NCI-H2081 treated with DMSO at 0.1 percent for 48 hours (cell line): ENCODE data around the gene HCRT.
A peak's percentile ranks its signal among the peaks of the same experiment; 100 is the strongest.
"Not testable (repeated sequence)": the region's sequence is repeated elsewhere in the genome, so short reads cannot be mapped to it uniquely, and the experiment has no call there.

Experiments
- DNase-seq: peaks from one replicate; lab custom pipeline; 2025; lab: John Stamatoyannopoulos, UW

Gene HCRT

DNA sequence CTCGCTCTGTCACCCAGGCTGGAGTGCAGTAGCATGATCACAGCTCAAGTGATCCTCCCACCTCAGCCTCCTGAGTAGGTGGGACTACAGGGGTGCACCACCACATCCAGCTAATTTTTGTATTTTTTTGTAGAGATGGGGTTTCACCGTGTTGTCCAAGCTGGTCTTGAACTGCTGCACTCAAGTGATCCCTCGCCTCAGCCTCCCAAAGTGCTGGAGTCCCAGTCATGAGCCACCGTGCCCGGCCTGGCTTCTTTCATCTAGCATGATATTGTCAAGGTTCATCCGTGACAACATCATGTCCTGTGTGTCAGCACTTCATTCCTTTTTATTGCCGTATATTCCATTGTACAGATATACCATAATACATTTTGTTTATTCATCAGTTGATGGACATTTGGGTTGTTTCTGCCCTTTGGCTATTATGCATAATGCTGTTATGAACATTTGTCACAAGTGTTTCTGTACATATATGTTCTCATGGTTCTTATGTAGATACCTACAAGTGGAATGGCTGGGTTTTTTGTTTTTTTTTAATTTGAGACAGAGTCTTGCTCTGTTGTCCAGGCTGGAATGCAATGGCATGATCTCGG lies 12.4 kb upstream of the HCRT start:
- DNase-seq = no peak

DNA sequence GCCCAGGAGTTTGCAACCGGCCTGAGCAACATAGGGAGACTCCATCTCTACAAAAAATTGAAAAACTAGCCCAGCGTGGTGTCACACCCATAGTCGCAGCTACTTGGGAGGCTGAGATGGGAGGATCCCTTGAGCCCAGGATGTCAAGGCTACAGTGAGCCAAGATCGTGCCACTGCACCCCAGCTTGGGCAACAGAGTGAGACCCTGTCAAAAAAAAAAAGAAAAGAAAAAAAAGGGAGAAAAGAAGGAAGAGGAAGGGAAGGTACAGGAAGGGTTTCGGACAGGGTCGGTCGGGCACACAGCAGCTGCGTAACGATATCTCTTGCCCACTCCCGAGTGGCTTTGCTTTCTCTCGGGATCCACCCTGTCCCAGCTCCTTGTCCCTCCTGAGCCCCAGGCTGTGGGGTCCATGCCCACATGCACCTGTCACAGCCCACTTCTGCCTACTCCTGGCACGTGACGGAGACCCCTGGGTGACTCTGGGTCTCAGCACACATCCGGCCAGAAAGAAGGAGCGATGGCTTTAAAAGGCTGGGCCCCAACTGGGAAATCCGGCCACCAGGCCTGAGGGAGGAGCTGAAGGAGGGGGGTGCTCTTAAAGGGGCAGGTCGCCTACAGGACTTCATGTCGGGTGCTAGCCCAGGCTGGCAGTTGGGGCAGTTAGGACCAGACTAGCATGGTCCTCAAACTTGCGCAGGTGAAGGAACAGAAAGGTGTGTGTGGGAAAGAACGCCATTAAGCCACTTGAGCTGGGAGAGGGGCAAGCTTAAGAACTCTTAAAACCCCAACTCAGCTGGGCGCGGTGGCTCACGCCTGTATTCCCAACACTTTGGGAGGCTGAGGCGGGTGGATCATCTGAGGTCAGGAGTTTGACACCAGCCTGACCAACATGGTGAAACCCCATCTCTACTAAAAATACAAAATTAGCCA lies 9.0 kb upstream of the HCRT start, which contains the start of gene GHDC:
TSS of gene GHDC (minus strand) at position 526 of the 931 bp plus-strand sequence. CDS start 913 bp downstream, outside the sequence.
- DNase-seq = peak; percentile 19

DNA sequence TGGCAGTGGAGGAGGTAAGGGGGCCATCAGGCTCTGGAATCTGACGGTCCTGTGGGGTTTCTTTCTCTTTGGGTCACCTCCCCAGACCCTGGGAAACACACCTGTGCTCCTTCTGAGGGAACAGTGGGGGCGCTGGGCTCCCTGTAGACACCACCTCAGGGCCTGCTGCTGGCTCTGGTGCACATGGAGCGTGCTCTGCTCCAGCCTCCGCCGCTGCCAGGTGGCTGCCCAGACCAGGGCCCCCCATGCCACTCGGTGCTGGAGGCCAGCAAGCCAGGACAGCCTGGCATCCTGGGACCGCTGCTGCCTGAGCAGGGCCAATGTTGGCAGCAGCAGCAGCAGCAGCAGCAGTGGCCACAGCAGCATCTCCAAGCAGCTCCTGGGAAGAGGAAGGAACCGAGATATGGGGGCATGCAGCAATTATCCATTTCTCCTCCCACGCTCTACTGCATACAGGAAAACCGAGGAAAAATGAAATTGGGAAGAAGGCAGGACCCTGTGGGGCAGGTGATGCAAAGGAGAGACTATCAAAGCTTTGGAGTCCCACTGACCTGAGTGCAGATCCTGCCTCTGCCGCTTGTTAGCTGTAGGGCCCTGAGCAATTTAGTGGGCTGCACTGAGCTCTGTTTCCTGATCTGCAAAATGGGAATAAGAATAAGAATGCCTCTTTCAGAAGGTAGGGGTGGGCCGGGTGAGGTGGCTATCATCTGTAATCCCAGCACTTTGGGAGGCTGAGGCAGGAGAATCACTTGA lies 8.1 kb upstream of the HCRT start:
- DNase-seq = no peak

DNA sequence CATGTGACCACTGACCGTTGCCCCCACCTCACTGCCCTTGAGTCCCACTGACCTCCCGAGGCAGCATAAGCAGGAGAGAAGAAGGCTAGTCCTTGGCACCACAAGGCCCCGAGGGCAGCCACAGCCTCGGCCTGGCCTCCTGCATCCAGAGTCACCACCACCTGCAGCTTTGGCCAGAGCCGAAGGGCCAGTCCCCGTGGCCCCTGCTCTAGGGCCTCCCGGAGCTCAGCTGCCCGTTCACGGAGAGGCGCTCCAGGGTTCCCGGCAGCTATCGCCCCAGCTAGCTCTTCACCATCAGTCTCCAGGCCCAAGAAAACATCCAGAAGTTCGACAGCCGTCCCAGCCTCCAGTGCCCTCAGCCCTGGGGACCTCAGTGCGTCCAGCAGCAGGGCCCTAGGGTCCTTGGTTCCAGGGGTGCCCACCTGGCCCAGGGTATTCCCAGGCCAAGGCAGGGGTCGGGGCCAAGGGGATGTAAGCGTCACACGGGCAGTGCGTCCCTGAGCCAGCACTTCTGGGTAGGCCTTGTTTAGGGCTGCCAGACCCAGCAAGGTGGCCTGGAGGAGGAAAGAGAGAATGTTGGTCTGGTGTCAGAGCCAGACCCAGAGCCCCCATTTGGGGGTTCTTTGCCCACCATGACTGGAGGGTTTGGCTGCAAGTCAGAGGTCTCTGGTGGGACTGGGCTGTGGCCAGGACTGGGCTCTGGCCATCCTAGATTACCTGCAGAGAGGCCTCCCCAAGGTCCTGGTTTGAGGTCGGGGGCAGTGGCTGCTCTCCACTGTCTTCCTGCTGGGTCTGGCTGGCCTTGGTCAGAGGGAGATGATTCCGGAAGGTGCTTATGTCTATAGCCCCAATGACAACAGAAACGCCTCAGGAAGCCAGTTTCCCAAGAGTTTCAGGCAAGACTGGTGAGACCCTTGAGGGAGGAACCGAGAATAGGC lies 7.2 kb upstream of the HCRT start:
- DNase-seq = no peak

DNA sequence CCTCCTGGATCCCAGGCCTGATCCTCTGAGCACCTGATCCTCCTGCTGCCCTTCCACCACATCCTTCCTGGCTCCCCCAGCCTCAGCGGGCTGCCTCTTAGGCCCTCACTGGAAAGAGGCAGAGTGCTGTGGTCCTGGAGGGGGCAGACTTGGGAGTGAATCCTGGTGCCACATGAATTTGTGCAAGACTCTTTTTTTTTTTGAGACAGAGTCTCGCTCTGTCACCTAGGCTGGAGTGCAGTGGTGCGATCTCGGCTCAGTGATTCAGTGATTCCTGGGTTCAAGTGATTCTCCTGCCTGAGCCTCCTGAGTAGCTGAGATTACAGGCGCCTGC lies 6.0 kb upstream of the HCRT start:
- DNase-seq = no peak

DNA sequence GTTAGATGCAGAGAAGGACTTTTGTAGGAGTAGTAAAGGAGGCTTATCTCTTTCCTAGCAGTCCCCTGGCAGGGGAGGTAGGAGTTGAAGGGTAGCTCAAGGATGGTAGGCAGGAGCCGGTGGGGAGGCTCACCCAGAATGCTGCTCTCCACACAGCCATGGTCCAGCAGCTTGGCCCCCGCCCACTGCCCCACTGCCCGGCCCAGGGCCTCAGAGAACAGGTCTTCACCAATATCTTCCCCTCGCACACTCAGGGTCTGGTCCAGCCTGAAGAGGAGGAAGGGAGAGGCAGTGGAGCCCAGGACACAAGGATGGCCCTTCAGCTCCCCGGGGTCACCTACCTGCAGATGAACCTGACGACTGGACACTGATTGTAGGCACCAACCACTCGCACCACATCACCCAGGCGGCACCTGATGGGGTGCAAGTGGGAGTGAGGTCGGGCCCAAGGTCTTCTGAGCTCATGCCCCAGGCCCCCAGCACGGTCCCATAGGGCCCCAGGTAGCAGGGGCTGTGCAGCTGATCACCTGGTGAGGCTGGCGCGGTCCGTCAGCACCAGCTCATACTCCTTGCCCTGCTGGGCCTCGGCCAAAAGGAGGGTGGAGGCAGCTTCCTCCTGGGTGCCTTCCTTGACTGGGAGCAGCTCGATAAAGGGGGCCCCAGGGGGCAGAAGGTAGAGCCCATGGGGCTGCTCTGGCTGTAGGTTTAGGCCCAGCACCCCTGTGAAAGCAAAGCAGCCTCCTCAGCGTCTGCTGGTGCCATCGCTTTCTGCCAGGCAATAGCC lies 5.4 kb upstream of the HCRT start:
- DNase-seq = no peak

DNA sequence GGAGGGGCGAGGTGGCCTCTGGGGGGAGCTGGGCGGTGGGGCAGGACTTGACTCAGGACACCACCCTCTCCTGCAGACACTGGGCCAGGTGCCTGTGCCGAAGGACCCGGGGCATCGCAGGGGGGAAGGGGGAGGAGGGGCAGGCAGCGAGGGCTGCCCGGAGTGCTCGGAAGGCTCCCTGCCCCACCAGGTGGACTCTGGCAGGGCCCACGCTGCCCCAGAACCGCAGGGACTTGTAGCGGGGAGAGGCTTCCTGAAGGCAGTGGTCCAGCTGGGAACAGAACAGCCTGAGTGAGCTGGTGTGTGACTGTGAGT lies 4.4 kb upstream of the HCRT start:
- DNase-seq = no peak

DNA sequence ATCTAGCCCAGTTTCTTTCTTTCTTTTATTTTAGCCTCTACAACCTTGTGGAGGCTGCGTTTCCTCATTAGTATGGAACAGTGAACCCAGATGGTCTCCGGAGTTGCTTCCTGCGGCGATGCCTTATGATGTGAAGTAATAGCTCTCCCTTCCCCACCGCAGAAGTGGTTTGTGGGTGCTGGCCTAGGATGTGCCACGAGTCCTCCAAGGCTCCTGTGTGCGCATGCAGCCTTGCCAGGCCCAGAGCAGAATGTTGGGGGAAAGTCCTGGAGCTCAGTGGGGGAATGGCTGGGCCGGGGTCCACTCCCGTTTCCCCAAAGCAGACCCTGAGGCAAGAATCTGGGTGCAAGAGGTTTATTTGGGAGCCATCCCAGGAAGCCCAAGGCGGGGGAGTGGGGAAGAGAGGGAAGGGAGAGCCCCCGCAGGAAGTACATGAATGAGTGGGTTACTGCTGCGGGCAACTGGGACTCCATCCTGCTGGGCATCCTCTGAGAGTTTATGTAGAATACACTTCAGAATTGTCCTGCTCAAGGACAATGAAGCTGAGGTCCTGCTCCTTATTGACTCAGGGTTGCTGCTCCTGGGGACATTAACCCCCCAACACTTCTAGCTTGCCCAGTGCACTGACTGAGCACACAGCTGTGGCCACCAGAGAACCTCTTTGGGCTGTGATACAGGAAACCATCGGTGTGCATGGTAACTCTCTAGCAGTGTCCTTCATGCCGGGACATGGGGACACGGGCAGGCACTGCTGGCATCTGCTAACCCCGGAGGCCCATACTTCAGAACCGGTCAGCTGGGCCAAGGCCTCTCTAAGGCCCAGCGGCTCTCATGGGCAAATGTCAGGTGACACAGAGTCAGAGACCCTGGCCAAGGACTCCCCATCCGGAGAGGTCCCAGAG lies 3.7 kb upstream of the HCRT start:
- DNase-seq = no peak

DNA sequence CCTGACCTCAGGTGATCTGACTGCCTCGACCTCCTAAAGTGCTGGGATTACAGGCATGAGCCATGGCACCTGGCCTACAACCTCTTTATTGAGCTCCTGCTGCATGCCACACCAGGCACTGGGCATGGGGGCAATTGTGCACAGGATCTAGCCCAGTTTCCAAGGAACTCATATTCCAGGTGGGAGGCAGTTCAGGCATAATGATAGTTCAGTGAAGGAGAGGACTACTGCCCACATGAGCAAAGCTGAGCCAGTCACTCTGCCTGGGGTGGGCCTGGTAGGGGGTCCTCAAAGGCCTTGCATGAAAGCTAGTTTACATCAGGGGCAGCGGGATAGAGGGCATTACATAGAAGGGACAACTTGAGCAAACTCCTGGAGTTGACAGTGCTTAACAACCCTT lies 2.6 kb upstream of the HCRT start:
- no peak for DNase-seq

DNA sequence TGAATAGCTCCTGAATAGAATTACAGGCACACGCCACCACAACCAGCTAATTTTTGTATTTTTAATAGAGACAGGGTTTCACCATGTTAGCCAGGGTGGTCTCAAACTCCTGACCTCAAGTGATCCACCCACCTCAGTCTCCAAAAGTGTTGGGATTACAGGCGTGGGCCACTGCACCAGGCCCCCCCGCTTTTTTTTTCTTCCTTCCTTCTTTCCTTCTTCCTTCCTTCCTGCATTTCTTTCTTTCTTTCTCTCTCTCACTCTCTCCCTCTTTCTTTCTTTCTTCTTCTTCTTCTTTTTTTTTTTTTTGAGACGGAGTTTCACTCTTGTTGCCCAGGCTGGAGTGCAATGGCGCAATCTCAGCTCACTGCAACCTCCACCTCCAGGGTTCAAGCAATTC lies 939 bp upstream of the HCRT start:
- not testable (repeated sequence) for DNase-seq

DNA sequence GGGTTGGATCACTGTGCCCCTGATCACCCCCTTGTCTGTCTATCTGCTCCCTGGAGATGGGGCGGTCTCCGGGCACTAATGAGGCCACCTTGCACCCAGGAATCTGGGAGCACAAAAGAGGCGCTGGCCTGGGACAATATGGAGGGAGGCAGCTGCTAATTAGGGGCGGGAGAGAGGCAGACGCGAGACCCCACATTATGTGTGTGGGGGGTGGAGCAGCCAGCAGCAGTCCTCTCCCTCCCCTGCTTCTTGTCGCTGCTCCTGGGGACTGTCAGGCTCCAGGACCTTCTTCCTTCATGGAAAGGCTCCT lies 324 bp upstream of the HCRT start:
- DNase-seq = no peak

DNA sequence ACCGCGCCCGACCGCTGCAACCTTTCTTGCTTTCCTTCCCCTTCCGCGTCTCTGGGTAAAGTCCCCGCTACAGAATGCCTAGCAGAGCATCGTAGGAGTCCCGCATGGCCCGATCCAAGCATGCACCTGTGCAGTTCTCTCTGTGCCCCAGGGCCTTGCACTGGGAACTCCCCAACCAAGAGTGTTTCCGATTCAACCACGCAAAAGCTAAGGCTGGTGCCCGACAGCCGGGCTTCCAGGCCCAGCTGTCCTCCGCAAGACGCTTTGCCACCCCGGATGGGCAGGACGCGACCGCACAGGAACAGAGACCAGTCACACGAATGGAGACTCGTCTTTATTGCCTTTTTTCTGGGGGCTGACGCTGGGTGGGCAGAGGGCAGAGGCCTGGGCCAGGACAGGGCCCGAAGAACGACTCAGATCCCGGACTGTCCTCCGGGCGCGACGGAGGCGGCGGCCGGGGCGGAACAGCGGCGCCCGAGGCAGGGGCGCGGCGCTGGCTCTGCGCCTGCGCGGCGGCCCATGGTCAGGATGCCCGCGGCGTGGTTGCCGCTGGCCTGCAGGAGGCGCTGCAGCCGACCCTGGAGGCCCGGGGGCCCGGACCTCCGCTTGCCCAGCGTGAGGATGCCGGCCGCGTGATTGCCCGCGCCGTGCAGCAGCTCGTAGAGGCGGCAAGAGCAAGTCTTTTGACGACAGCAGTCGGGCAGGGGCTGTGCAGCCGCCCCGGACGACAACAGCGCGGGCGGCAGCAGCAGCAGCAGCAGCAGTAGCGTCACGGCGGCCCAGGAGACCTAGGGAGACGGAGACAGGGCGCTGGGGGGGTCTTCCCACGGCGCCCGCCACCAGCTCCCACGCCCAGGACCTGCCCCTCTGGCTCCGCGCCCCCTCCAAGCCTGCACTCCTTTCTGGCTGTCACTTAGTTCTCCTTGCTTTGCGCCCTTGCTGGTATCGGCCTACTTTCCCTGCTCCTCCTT lies 1.2 kb downstream of the HCRT start:
- no peak for DNase-seq

DNA sequence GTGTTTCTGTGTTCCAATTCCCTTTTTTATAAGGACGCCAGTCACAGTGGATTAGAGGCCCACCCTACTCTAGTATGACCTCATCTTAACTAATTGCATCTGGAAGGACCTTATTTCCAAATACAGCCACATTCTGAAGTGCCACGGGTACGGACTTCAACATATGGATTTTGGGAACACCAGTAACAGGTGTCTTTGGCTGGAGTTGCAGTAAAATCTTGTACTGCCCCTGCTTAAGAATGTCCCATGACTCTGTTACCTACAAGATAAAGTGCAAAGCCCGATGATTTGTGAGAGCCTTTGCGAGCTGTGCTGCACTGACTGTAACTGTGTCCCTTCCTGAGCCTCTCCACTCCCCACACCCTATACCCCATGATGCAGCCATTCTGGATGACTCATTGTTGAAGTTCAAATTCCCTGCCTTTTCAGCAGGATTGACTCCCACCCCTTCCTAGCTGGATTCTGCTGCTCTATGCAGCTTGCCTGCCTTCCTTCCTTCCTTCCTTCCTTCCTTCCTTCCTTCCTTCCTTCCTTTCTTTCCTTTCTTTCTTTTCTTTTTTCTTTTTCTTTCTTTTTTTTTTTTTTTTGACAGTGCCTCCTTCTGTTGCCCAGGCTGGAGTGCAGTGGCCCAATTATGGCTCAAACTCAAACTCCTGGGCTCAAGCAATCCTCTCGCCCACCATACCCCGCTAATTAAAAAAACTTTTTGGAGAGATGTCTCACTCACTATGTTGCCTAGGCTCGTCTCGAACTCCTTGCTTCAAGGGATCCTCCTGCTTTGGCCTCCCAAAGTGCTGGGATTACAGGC lies 2.1 kb downstream of the HCRT start:
- DNase-seq = no peak

DNA sequence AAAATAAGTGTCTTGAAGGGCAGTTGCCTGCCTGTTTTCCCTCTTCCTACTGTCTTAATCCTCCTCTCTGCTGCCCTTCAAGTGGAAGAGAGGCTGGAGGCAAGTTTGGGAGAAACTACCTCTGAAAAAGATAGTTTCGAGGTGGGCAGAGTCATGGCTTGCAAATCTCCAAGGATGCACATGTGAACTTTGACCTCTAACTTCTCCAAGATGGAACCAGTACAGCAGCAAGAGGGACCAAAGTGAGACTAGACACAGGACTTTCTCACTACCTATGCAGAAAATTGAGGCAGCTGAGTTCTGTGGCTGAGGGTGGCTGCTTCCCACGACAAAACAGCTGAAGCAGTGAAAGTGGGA lies 3.4 kb downstream of the HCRT start:
- no peak for DNase-seq

DNA sequence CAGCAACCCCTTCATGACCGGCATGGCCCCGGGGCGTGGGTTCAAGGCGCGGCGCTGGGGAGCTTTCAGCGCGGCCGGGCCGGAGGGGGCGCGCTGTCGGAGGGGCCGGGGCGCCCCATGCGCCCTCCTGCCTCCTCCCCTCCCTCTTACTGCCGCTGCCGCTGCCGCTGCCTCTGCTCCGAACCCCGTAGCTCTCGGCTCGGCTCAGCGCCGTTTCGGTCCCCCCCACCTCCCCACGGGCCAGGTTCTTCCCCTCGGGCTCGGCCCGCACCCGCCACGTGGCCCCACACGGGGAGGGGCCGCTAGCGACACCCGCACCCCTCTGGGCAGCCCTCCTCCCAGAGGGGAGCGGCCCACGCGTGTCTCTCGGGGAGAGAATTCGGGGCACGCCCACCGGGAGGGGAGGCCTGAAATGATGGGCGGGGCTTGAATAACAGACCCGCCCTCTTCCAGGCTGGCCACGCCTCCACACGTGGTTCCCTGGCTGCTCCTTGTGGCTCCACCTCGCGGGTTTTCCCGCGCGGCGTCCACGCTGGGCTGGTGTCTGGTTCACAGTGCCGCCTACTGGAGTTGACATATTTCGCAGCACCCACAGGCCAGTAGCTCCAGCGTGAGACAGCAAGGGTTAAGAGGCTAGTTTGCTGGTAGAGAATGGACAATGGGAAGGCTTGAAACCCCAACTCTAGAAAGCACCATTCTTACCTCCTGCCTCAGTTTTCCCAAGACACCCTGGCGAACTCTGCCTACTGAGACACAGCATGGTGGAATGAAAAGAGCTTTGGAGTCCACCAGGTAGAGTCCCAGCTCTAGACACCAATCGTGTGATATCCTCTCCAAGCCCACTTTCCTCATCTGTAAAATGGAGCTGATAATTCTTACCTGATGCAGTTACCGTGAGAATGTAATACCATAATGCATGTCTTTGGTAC lies 4.1 kb downstream of the HCRT start, which contains the start of gene KCNH4:
TSS of gene KCNH4 (minus strand) at position 221 of the 929 bp plus-strand sequence. CDS start at position 24, 197 bp downstream.
- peak; percentile 39 for DNase-seq

DNA sequence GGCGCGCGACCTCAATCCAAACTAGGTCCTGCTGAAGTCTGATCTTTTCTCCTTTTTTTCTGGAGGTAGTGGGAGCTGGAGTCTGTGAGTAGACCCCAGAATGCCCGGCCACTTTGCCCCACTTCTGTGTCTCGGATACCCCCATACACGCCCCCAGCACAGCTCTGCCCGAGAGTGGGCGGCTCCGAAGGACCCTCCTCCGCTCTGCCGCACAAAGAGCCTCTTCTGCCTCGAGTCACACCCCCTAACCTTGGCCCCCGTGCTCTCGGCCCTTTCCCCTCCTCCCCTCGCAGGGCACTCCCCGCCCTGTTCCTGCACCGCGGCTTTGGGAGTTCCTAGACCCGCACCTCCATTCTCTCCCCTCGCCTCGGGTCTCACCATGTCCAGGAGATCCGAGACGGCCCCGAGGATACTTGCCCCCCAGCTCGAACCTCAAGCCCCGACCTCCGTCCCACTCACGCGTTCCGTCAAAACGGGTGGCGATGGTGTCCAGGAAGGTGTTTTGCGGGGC lies 4.8 kb downstream of the HCRT start:
- DNase-seq = no peak

DNA sequence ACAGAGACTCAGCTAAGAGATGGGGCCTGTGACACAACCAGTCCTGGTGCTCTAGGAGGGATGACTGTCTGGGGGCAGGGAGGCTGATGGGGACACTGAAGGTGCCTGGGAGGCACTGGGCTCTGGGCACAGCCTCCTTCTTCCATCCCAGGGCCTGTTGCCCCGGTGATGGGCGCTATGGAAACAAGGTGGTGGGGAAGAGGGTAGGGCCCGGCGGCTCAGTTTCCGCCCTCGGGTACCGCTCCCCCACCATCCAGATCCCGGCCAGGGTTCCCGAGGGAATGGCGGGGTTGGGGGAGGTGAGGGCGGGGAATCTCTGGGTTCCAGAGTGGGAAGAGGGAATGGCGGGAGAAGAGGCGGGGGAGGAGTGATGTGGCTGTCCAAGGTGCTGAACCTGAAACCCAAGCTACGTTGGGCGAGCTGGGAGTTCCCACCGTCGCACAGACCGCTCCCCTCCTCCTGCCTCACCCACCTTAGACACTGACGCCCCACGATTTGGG lies 5.3 kb downstream of the HCRT start:
- DNase-seq = no peak
